GM12875 (cell line): ENCODE results near the gene FAXC.
"Not testable (repeated sequence)": the region's sequence is repeated elsewhere in the genome, so short reads cannot be mapped to it uniquely, and the experiment has no call there.

ENCODE experiments used
- H3K4me3 ChIP-seq: one replicate; pipeline ENCODE4 v1.5.1; 2011; ENCODE audit warnings: low read depth, low read length, control low read depth
- CTCF ChIP-seq: IDR thresholded peaks from 2 replicates; pipeline ENCODE4 v1.5.1; 2011; ENCODE audit warnings: low read depth, mild to moderate bottlenecking, control low read depth, inconsistent platforms, low read length, moderate library complexity, borderline replicate concordance; ENCODE audit not compliant: insufficient read depth

FAXC gene

DNA sequence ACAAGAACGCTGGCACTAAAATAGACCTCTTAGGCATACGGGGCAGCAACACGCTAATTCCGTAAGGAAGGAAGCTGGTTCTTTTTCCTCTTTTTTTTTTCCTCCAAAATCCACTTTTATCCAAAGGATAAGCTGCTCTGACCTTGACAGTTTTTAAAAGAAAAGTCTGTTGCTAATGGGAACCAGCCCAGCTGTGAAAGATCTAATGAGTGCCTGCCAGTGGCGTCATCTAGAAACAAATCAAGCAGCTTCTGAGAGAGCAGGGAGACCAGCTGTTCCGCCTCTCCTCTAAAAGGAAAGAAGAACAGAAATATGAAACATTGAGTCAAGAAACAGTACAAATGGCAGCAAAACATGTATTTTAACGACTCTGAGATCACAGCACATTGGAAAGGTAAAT is 78.6 kb downstream of the FAXC start:
- TF ChIP-seq CTCF, result no peak
- no peak overlapping the region for H3K4me3 ChIP-seq

- no peak overlapping the region for H3K4me3 ChIP-seq
- no peak for TF ChIP-seq CTCF
Measured at GRCh38 chr6:99270030-99270429, 79.4 kb downstream of the FAXC start.

GRCh38 chr6:99269207-99269606 is 80.3 kb downstream of the FAXC start:
- no peak overlapping the region for H3K4me3 ChIP-seq
- TF ChIP-seq CTCF, result no peak

GRCh38 chr6:99266996-99267395 is 82.5 kb downstream of the FAXC start:
- H3K4me3 ChIP-seq, result not testable (repeated sequence)

- not testable (repeated sequence) for H3K4me3 ChIP-seq
Measured at GRCh38 chr6:99265447-99265846, 84.0 kb downstream of the FAXC start.

DNA sequence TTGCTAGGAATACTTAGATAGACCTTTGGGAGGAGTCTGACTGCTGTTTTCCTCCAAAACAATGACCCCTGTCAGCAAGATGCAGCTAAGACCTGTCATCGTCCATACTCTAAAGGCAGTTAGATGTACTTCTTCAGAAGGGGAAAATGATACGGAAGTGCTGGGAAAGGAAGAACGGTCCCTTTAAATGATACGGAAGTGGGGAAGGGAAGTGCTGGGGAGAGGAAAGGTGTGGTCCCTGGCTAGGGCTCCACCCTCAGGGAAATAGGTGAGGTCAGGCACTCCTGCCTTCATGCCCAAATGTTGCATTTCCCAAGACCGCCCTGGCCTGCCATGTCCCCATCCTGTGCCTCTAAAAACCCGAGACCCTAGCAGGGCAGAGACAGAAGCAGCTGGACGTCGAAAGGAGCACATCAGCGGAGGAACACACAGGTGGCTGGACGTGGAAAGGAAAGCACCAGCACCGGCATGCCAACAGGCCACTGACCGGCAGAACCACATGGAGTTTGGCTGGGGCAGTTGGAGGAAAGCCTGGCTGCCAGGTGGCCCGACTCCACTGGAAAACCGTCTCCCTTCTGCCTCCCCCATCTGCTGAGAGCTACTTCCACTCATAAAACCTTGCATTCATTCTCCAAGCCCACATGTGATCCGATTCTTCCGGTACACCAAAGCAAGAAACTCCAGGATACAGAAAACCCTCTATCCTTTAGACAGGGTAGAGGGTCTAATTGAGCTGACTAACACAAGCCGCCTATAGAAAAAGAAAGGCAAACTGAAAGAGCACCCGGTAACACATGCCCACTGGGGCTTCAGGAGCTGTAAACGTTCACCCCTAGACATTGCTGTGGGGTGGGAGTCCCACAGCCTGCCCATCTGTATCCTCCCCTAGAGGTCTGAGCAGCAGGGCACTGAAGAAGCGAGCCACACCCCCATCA is 94.6 kb downstream of the FAXC start:
- H3K4me3 ChIP-seq, result no peak overlapping the region
- TF ChIP-seq CTCF, result no peak

DNA sequence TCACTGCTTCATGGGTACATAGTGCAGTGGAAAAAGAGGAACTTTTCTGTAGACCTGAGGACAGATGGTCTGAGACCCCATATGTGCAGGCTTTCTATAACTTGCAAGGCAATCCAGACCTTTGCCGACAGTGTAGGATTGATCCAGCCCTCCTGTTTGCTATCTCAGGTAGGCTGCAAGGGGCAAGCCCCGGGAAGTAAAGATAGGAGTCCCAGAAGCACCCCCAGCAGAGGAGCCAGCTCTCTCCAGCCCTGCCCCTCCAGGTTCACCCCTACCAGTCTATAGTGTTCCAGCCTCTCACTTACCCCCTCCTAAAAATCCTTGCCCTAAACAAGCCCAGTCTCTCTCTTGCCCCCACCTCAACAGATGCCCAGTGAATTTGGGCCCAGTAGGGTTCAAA is 96.2 kb downstream of the FAXC start:
- TF ChIP-seq CTCF, result no peak
- H3K4me3 ChIP-seq, result no peak overlapping the region

DNA sequence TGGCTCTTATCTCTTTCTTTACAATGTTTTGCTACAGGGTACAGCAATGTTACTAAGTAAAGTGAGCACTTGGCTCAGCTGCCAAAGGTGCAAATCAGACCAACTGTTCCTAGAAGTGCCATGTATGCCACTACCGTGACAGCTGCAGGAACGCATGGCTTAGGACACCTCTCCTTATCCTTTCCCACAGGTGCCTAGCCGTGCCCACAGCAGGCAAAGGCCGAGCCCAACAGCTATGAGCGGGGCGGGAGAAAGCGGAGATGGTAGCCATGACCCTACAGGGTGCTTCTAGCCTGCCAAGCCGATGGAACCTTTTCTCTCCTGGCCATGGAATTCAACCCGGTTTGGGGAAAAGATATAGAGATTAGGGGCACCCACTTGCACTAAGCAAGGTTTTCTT is 97.1 kb downstream of the FAXC start:
- no peak overlapping the region for H3K4me3 ChIP-seq
- TF ChIP-seq CTCF, result no peak
